HepG2 (cell line): ENCODE data around the gene GPR176. TPM values are rescaled to one million over a fixed set of nuclear protein-coding genes. Genes with fewer than 3 reads are reported as not detected.

Experiments
- ATAC-seq: fragments of 200-7000 bp; cut with Tn5 transposase; 3 replicates; pipeline ENCODE4 v1.9.1; 2020; ENCODE audit warnings: mild to moderate bottlenecking, moderate library complexity
- BruUV-seq: library from RNA; stranded (reverse); fragments of 400-500 nt; replicated peaks from 2 replicates; lab custom pipeline; 2021; lab: Mats Ljungman, UMichigan
- CTCF ChIA-PET: fragments of 300-600 bp; formaldehyde crosslinking; extraction: SDS; loops from one replicate; lab custom pipeline; 2021; ENCODE audit warnings: low total read pairs, inconsistent platforms, low intra/inter-chr PET ratio; lab: Yijun Ruan, JAX
- POLR2A ChIA-PET: fragments of 350-600 bp; sonication (Branson Sonifier 250); formaldehyde crosslinking; loops from one replicate; lab custom pipeline; 2020; ENCODE audit warnings: antibody characterized with exemption, inconsistent platforms; lab: Yijun Ruan, JAX
- DNase-seq: peaks from one replicate; pipeline ENCODE4 v3.0.0-alpha.2; 2015; ENCODE audit warnings: low spot score
- FAIRE-seq: peaks from 3 replicates; lab custom pipeline; 2011; peaks lifted over from hg19 to GRCh38; lab: Jason Lieb, UNC
- H2AFZ ChIP-seq: one replicate; pipeline ENCODE4 v1.6.1; 2011; ENCODE audit warnings: low read length, inconsistent platforms
- H3K27ac ChIP-seq: fragments of 300-600 bp; 3 replicates; pipeline ENCODE4 v1.8.0; 2011; ENCODE audit warnings: mixed run types, mild to moderate bottlenecking, mixed read lengths, low read length, inconsistent platforms; ENCODE audit not compliant: insufficient read depth; ENCODE audit errors: extremely low read length
- H3K27me3 ChIP-seq, 2 experiments: fragments of 200-600 bp in 1 of 2; 2 replicates in 1 of 2; 3 replicates in 1 of 2; pipeline versions ENCODE4 v1.6.0 to v1.8.0; 2011; ENCODE audit warnings: low read length in 2 of 2, mild to moderate bottlenecking in 2 of 2, moderate library complexity in 2 of 2, inconsistent platforms in 1 of 2; ENCODE audit not compliant: insufficient read depth in 2 of 2, control insufficient read depth in 1 of 2
- H3K36me3 ChIP-seq, 2 experiments: fragments of 200-600 bp in 1 of 2; replicated peaks in 1 of 2; 2 replicates in 1 of 2; 3 replicates in 1 of 2; pipeline versions ENCODE4 v1.5.1 to v1.8.0; 2011; ENCODE audit warnings: low read length in 2 of 2, inconsistent platforms in 1 of 2; ENCODE audit not compliant: insufficient read depth in 2 of 2, control insufficient read depth in 1 of 2
- H3K4me1 ChIP-seq: 2 replicates; pipeline ENCODE4 v1.5.1; 2012; ENCODE audit warnings: low read length, inconsistent platforms; ENCODE audit not compliant: insufficient read depth
- H3K4me2 ChIP-seq: 2 replicates; pipeline ENCODE4 v1.6.0; 2011; ENCODE audit warnings: low read depth, low read length, inconsistent platforms
- H3K4me3 ChIP-seq, 3 experiments: fragments of 200-600 bp in 1 of 3; sonication (generic), shearing (Covaris generic) in 1 of 3; replicated peaks in 1 of 3; 2 replicates each; pipeline ENCODE4 v1.5.1; 2011 to 2016; ENCODE audit warnings: low read length in 3 of 3, inconsistent platforms in 2 of 3, low read depth in 2 of 3, mild to moderate bottlenecking in 2 of 3, control low read depth in 1 of 3, mixed read lengths in 1 of 3; ENCODE audit not compliant: insufficient read depth in 1 of 3
- H3K79me2 ChIP-seq: one replicate; pipeline ENCODE4 v1.6.1; 2011; ENCODE audit warnings: low read length, inconsistent platforms; ENCODE audit not compliant: insufficient read depth
- H3K9ac ChIP-seq: 2 replicates; pipeline ENCODE4 v1.6.0; 2011; ENCODE audit warnings: mild to moderate bottlenecking, low read depth, low read length, inconsistent platforms; ENCODE audit not compliant: insufficient read depth
- H3K9me3 ChIP-seq: 2 replicates; pipeline ENCODE4 v1.5.1; 2012; ENCODE audit warnings: mild to moderate bottlenecking, low read length
- H4K20me1 ChIP-seq: 2 replicates; pipeline ENCODE4 v1.6.0; 2011; ENCODE audit warnings: inconsistent platforms, mild to moderate bottlenecking, low read length, moderate library complexity; ENCODE audit not compliant: insufficient read depth
- AKAP8 ChIP-seq: sonication (generic); formaldehyde crosslinking; IDR thresholded peaks from 2 replicates; pipeline ENCODE4 v1.5.1; 2020; ENCODE audit warnings: mild to moderate bottlenecking, missing genetic modification reagents
- ASH2L ChIP-seq: fragments of 300-600, 200-600 bp; sonication (generic); IDR thresholded peaks from 2 replicates; pipeline ENCODE4 v1.7.0; 2017; ENCODE audit warnings: low read depth, mild to moderate bottlenecking, moderate library complexity, mixed read lengths, low read length; ENCODE audit not compliant: insufficient read length
- ATF1 ChIP-seq: IDR thresholded peaks from 2 replicates; pipeline ENCODE4 v1.6.1; 2016; ENCODE audit warnings: mild to moderate bottlenecking, control low read depth
- ETV5 ChIP-seq: IDR thresholded peaks from 2 replicates; pipeline ENCODE4 v1.6.1; 2018; ENCODE audit warnings: missing biosample characterization, missing genetic modification reagents, inconsistent platforms, borderline replicate concordance
- FOXC1 ChIP-seq: sonication (generic); formaldehyde crosslinking; IDR thresholded peaks from 2 replicates; pipeline ENCODE4 v1.8.0; 2022; ENCODE audit warnings: mild to moderate bottlenecking, missing genetic modification reagents, borderline replicate concordance
- HMGXB4 ChIP-seq, 2 experiments: sonication (generic) in 1 of 2; formaldehyde crosslinking in 1 of 2; IDR thresholded peaks; 2 replicates each; pipeline versions ENCODE4 v1.4.0 to v1.6.1; 2018 to 2020; ENCODE audit warnings: missing genetic modification reagents in 2 of 2, borderline replicate concordance in 1 of 2, low read depth in 1 of 2, mild to moderate bottlenecking in 1 of 2, missing biosample characterization in 1 of 2
- ISL2 ChIP-seq: sonication (generic); formaldehyde crosslinking; IDR thresholded peaks from 2 replicates; pipeline ENCODE4 v1.5.0; 2020; ENCODE audit warnings: missing genetic modification reagents
- MBD4 ChIP-seq: IDR thresholded peaks from 2 replicates; pipeline ENCODE4 v1.6.1; 2012; ENCODE audit warnings: low read length, inconsistent platforms, borderline replicate concordance
- MIER3 ChIP-seq: IDR thresholded peaks from 2 replicates; pipeline ENCODE4 v1.6.1; 2016; ENCODE audit warnings: missing compliant biosample characterization, borderline replicate concordance
- SIX4 ChIP-seq: sonication (generic); formaldehyde crosslinking; IDR thresholded peaks from 2 replicates; pipeline ENCODE4 v1.4.0; 2020; ENCODE audit warnings: missing genetic modification reagents
- ZBTB21 ChIP-seq: sonication (generic); formaldehyde crosslinking; IDR thresholded peaks from 2 replicates; pipeline ENCODE4 v1.4.0; 2020; ENCODE audit warnings: missing genetic modification reagents
- ZBTB26 ChIP-seq: IDR thresholded peaks from 2 replicates; pipeline ENCODE4 v1.6.1; 2016; ENCODE audit warnings: missing compliant biosample characterization, missing genetic modification reagents, borderline replicate concordance
- ZC3H4 ChIP-seq: sonication (generic); formaldehyde crosslinking; IDR thresholded peaks from 2 replicates; pipeline ENCODE4 v1.4.0; 2020; ENCODE audit warnings: missing genetic modification reagents, borderline replicate concordance
- ZFP36L1 ChIP-seq: sonication (generic); formaldehyde crosslinking; IDR thresholded peaks from 2 replicates; pipeline ENCODE4 v1.8.0; 2022; ENCODE audit warnings: mild to moderate bottlenecking, missing genetic modification reagents, moderate library complexity
- ZNF138 ChIP-seq: sonication (generic); formaldehyde crosslinking; IDR thresholded peaks from 2 replicates; pipeline ENCODE4 v1.5.0; 2020; ENCODE audit warnings: mild to moderate bottlenecking, low read depth, missing genetic modification reagents
- ZNF383 ChIP-seq: sonication (generic); formaldehyde crosslinking; IDR thresholded peaks from 2 replicates; pipeline ENCODE4 v1.4.0; 2020; ENCODE audit warnings: missing genetic modification reagents, mild to moderate bottlenecking, borderline replicate concordance
- ZNF451 ChIP-seq: sonication (generic); formaldehyde crosslinking; IDR thresholded peaks from 2 replicates; pipeline ENCODE4 v1.5.0; 2020; ENCODE audit warnings: mild to moderate bottlenecking, missing genetic modification reagents
- ZNF691 ChIP-seq: sonication (generic); formaldehyde crosslinking; IDR thresholded peaks from 2 replicates; pipeline ENCODE4 v1.4.0; 2020; ENCODE audit warnings: missing genetic modification reagents, low read depth, mild to moderate bottlenecking, borderline replicate concordance
- WGBS: methylation state at CpG from one replicate; pipeline ENCODE4 v1.1.6; 2017; ENCODE audit warnings: low lambda C conversion rate; 5-methylcytosine and 5-hydroxymethylcytosine counted together
- in situ Hi-C: cut with HindIII; loops from 2 replicates; pipeline ENCODE4 v1.10.0; 2017; ENCODE audit warnings: low pct_unique_long_range_greater_than_20kb; ENCODE audit not compliant: extremely low pct_ligation_motif_present
- intact Hi-C: fragments of 100-400 bp; cut with micrococcal nuclease; formaldehyde crosslinking; loops from one replicate; pipeline ENCODE4 v1.10.0; 2022; ENCODE audit not compliant: unreplicated experiment
- polyA plus RNA-seq, 8 experiments: library from polyadenylated mRNA; depleted of rRNA in 3 of 8; stranded (reverse) in 7 of 8; unstranded in 1 of 8; fragments of >200 nt; fragmentation: Illumina TruSeq in 4 of 8; extraction: Trizol in 4 of 8; gene quantifications; 2 replicates each; pipeline versions ENCODE4 v1.2.1 to v1.2.3, GENCODE V29; 2011 to 2016; ENCODE audit warnings: low read depth in 4 of 8, missing spikeins in 1 of 8, mixed read lengths in 1 of 8; ENCODE audit not compliant: insufficient read depth in 1 of 8
- total RNA-seq, 5 experiments: library from RNA; depleted of rRNA; stranded (reverse); fragments of >200 nt; fragmentation: Illumina TruSeq; extraction: Trizol; gene quantifications; 2 replicates each; pipeline ENCODE4 v1.2.3, GENCODE V29; 2016; ENCODE audit warnings: low read depth in 1 of 5
- TF ChIP-seq, protein P1 (sequence below): sonication (generic); formaldehyde crosslinking; IDR thresholded peaks from 2 replicates; pipeline ENCODE4 v1.4.0; 2020; ENCODE audit warnings: missing genetic modification reagents

The GPR176 gene
- total and polyA plus RNA-seq, 2 of the 13 experiments (the other 11 are each of a cell fraction or from before 2014, with no cell fraction given) = 0.11 to 0.20 TPM

GRCh38 chr15:39826975-39827374 lies 93.1 kb downstream of the GPR176 start (continued):
- TF ChIP-seq ETV5 (CRISPR knock-in tag) = no peak
- TF ChIP-seq ZFP36L1 (CRISPR knock-in tag) = no peak
- TF ChIP-seq HMGXB4 (CRISPR knock-in tag; IDR thresholded peaks at IDR 0.05; ENCODE audit: borderline replicate concordance in 1 of 2, low read depth in 1 of 2) = no peak
- no peak for TF ChIP-seq ZBTB21
- no peak for TF ChIP-seq MIER3 (CRISPR knock-in tag)
- TF ChIP-seq MBD4 = no peak
- no peak for TF ChIP-seq ZNF138 (CRISPR knock-in tag)
- TF ChIP-seq, protein P1, sequence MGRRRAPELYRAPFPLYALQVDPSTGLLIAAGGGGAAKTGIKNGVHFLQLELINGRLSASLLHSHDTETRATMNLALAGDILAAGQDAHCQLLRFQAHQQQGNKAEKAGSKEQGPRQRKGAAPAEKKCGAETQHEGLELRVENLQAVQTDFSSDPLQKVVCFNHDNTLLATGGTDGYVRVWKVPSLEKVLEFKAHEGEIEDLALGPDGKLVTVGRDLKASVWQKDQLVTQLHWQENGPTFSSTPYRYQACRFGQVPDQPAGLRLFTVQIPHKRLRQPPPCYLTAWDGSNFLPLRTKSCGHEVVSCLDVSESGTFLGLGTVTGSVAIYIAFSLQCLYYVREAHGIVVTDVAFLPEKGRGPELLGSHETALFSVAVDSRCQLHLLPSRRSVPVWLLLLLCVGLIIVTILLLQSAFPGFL (CRISPR knock-in tag) = no peak
- TF ChIP-seq, all 625 proteins: peak for 0

- POLR2A ChIA-PET = no interaction called here
- WGBS = 38% methylated on average over 2 of the region's 2 CpGs
- FAIRE-seq (no peak), DNase-seq (no peak), ATAC-seq (no peak)
- H3K9me3 ChIP-seq = no peaks in the 10 kb centered on the region
- H3K27ac ChIP-seq = no peak overlapping the region
- no peak overlapping the region for H3K9ac ChIP-seq
- TF ChIP-seq SIX4 (CRISPR knock-in tag) (no peak), ATF1 (no peak), FOXC1 (CRISPR knock-in tag) (no peak), ZC3H4 (CRISPR knock-in tag) (no peak), ZNF383 (CRISPR knock-in tag) (no peak), ASH2L (no peak), ZBTB26 (CRISPR knock-in tag) (no peak), ETV5 (CRISPR knock-in tag) (no peak), ZNF691 (CRISPR knock-in tag) (no peak), AKAP8 (no peak), ZNF451 (no peak), ISL2 (CRISPR knock-in tag) (no peak)
- H3K4me1 ChIP-seq = no peaks in the 10 kb centered on the region
- CTCF ChIA-PET = no interaction called here
- no peaks in the 10 kb centered on the region; a peak in 1 of 5 replicates for H3K27me3 ChIP-seq
- H3K36me3 ChIP-seq = no peaks in the 10 kb centered on the region
- BruUV-seq = no TSS peak
- H3K4me3 ChIP-seq = no peak overlapping the region
- no peaks in the 10 kb centered on the region for H3K79me2 ChIP-seq
- in situ Hi-C loops (no loop called here), intact Hi-C loops (no loop called here)
- no peaks in the 10 kb centered on the region for H4K20me1 ChIP-seq
- H2AFZ ChIP-seq = no peak overlapping the region
- H3K4me2 ChIP-seq = no peak overlapping the region
These were observed 96.4 kb downstream of the GPR176 start for GRCh38 chr15:39823634-39824033.
